ENCODE data around the gene WNT3A. TPM values are rescaled to one million over a fixed set of nuclear protein-coding genes. Genes with fewer than 3 reads are reported as not detected.

Gene WNT3A
- total RNA-seq, 4 donors from 2014 or later = not detected

GRCh38 chr1:228020686-228021354 lies 14.0 kb downstream of the WNT3A start:
- peak; percentile 1 for DNase-seq
- Histone ChIP-seq H3K4me3 (no peak overlapping the region), H3K27me3 (no peaks in the 10 kb centered on the region), H3K27ac (no peak overlapping the region), H3K4me1 (no peaks in the 10 kb centered on the region), H3K36me3 (no peaks in the 10 kb centered on the region), H3K9me3 (no peaks in the 10 kb centered on the region)
- intact Hi-C loops (cut with DNase I; ENCODE audit: low total_unique reads) (no loop called here), in situ Hi-C loops (cut with MboI; ENCODE audit: low pct_ligation_motif_present in 1 of 4, low pct_unique_long_range_greater_than_20kb in 1 of 4, low sequenced_read_pairs in 3 of 4) (no loop called here)
- 79 to 90% methylated on average over 7 to 18 of the region's 18 CpGs for WGBS, 2 donors (ENCODE audit: low coverage in 1 of 2)
- TF ChIP-seq, protein P1, sequence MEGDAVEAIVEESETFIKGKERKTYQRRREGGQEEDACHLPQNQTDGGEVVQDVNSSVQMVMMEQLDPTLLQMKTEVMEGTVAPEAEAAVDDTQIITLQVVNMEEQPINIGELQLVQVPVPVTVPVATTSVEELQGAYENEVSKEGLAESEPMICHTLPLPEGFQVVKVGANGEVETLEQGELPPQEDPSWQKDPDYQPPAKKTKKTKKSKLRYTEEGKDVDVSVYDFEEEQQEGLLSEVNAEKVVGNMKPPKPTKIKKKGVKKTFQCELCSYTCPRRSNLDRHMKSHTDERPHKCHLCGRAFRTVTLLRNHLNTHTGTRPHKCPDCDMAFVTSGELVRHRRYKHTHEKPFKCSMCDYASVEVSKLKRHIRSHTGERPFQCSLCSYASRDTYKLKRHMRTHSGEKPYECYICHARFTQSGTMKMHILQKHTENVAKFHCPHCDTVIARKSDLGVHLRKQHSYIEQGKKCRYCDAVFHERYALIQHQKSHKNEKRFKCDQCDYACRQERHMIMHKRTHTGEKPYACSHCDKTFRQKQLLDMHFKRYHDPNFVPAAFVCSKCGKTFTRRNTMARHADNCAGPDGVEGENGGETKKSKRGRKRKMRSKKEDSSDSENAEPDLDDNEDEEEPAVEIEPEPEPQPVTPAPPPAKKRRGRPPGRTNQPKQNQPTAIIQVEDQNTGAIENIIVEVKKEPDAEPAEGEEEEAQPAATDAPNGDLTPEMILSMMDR (IDR thresholded peaks at IDR 0.05) = no peak
- no peak for TF ChIP-seq EP300 (IDR thresholded peaks at IDR 0.05; ENCODE audit: low read depth)
- no peak for TF ChIP-seq POLR2AphosphoS5 (IDR thresholded peaks at IDR 0.05)
- no peak for TF ChIP-seq POLR2A (IDR thresholded peaks at IDR 0.05)

GRCh38 chr1:228021355-228022030 lies 14.7 kb downstream of the WNT3A start:
- intact Hi-C loops (cut with DNase I; ENCODE audit: low total_unique reads) (no loop called here), in situ Hi-C loops (cut with MboI; ENCODE audit: low pct_ligation_motif_present in 1 of 4, low pct_unique_long_range_greater_than_20kb in 1 of 4, low sequenced_read_pairs in 3 of 4) (no loop called here)
- H3K9me3 ChIP-seq = no peaks in the 10 kb centered on the region
- no peaks in the 10 kb centered on the region for H3K36me3 ChIP-seq
- H3K4me1 ChIP-seq = no peaks in the 10 kb centered on the region
- no peak overlapping the region for H3K4me3 ChIP-seq
- H3K27me3 ChIP-seq = no peaks in the 10 kb centered on the region
- WGBS, 2 donors (ENCODE audit: low coverage in 1 of 2) = 20 to 63% methylated on average over 1 to 18 of the region's 21 CpGs
- peak; percentile 4 for DNase-seq
- no peak for TF ChIP-seq POLR2A (IDR thresholded peaks at IDR 0.05)
- no peak for TF ChIP-seq POLR2AphosphoS5 (IDR thresholded peaks at IDR 0.05)
- TF ChIP-seq EP300 (IDR thresholded peaks at IDR 0.05; ENCODE audit: low read depth) = no peak
- TF ChIP-seq, protein P1 (IDR thresholded peaks at IDR 0.05) = no peak
- H3K27ac ChIP-seq = no peak overlapping the region

DNA sequence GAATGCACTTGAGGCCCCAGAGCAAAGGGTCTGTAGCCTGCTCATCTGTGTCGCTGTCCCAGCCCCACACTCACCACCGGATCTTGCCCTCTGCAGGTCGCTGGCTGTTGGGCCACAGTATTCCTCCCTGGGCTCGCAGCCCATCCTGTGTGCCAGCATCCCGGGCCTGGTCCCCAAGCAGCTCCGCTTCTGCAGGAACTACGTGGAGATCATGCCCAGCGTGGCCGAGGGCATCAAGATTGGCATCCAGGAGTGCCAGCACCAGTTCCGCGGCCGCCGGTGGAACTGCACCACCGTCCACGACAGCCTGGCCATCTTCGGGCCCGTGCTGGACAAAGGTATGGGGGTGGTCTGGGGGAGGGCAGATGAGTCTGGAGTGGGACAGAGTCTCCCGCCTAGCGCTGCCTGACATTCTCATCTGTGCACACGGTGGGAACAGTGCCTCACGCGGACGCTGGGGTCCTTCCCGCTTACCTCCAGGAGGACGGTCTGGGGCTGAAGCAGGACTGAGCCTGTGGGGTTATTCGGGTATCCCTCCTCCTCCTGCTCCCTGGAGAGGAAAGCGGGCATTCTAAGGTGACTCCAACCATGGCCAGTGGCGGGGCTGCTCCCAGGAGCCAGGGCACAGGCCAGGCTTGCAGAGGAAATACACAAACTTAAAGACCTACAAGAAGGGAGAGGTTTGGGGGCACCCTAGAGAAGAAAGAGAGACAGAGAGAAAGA lies 15.9 kb downstream of the WNT3A start:
- no peaks in the 10 kb centered on the region for H3K9me3 ChIP-seq
- no peaks in the 10 kb centered on the region for H3K36me3 ChIP-seq
- no peak overlapping the region for H3K27ac ChIP-seq
- H3K27me3 ChIP-seq = no peaks in the 10 kb centered on the region
- H3K4me1 ChIP-seq = no peaks in the 10 kb centered on the region
- TF ChIP-seq POLR2A (IDR thresholded peaks at IDR 0.05) (no peak), EP300 (IDR thresholded peaks at IDR 0.05; ENCODE audit: low read depth) (no peak), POLR2AphosphoS5 (IDR thresholded peaks at IDR 0.05) (no peak)
- TF ChIP-seq, protein P1 (IDR thresholded peaks at IDR 0.05) = no peak
- no peak overlapping the region for H3K4me3 ChIP-seq
- intact Hi-C loops (cut with DNase I; ENCODE audit: low total_unique reads) (no loop called here), in situ Hi-C loops (cut with MboI; ENCODE audit: low pct_ligation_motif_present in 1 of 4, low pct_unique_long_range_greater_than_20kb in 1 of 4, low sequenced_read_pairs in 3 of 4) (no loop called here)
- 90 to 100% methylated on average over 1 to 28 of the region's 28 CpGs for WGBS, 2 donors (ENCODE audit: low coverage in 1 of 2)
- DNase-seq = peak; percentile 4

DNA sequence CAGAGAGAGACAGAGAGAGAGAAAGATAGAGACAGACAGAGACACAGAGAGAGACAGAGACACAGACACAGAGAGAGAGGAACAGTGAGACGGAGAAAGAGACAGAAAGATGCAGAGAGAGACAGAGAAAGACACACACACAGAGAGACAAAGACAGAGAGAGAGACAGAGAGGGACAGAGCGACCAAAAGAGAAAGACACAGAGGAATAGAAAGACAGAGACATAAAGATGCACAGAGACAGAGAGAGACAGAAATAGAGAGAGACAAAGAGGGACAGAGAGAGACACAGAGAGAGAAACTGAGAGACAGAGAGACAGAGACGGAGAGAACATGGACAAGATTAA lies 16.5 kb downstream of the WNT3A start:
- DNase-seq = no peak
- TF ChIP-seq POLR2A (IDR thresholded peaks at IDR 0.05) = no peak
- no peak for TF ChIP-seq EP300 (IDR thresholded peaks at IDR 0.05; ENCODE audit: low read depth)
- no peak for TF ChIP-seq POLR2AphosphoS5 (IDR thresholded peaks at IDR 0.05)
- TF ChIP-seq, protein P1 (IDR thresholded peaks at IDR 0.05) = no peak
- 67 to 74% methylated on average over 3 of the region's 3 CpGs for WGBS, 2 donors (ENCODE audit: low coverage in 1 of 2)
- Histone ChIP-seq H3K27ac (no peak overlapping the region), H3K36me3 (no peaks in the 10 kb centered on the region), H3K4me1 (no peaks in the 10 kb centered on the region), H3K9me3 (no peaks in the 10 kb centered on the region), H3K4me3 (no peak overlapping the region), H3K27me3 (no peaks in the 10 kb centered on the region)
- intact Hi-C loops (cut with DNase I; ENCODE audit: low total_unique reads) (no loop called here), in situ Hi-C loops (cut with MboI; ENCODE audit: low pct_ligation_motif_present in 1 of 4, low pct_unique_long_range_greater_than_20kb in 1 of 4, low sequenced_read_pairs in 3 of 4) (no loop called here)

Measured in transverse colon (tissue), 4 donors.